Measurements from ENCODE around the gene TCF23. TPM values are rescaled to one million over a fixed set of nuclear protein-coding genes. Genes with fewer than 3 reads are reported as not detected.

Gene TCF23
- total and polyA plus RNA-seq, 2 of the 8 experiments (the other 6 are each of a cell fraction or from before 2014, with no cell fraction given) = 0.02 TPM; not detected in 1

DNA sequence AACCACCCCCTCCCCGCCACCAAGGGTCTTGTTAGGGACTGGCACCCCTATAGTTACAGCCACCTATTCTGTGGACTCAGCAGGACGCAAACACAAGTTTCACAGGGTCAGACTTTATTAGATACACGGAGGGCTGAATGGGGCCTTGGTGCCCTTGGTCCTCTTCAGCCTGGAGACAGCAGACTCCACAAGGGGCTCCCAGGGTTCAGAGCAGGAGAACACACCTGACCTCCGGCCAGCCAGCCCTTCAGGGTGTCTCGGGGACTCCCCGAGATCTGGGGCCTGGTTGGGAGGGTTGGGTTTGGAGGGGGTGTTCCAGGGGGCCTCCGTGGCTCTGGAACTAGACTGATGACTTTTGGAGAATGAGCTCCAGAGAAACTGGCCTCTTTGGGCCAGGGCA, 12.1 kb upstream of the TCF23 start:
- Histone ChIP-seq H3K4me2 (ENCODE audit: insufficient read depth in 1 of 2, low read depth in 2 of 2, low read length in 2 of 2) (no peak overlapping the region), H3K4ac (replicated peaks; ENCODE audit: insufficient read length, low read depth, low read length) (no peak overlapping the region), H3K36me3 (ENCODE audit: control insufficient read depth in 2 of 4, insufficient read depth in 4 of 4, low read length in 3 of 4) (peaks cover 0 to 6% (median 3%) of the 10 kb centered on the region in 4 experiments; a peak in 5 of 8 replicates), H4K8ac (ENCODE audit: extremely low read depth, insufficient read depth, low read length) (no peak overlapping the region), H3K23ac (ENCODE audit: insufficient read length) (no peak overlapping the region), H3K18ac (ENCODE audit: extremely low read depth, low read length) (no peak overlapping the region), H3K56ac (replicated peaks; ENCODE audit: insufficient read length, low read depth, low read length) (no peak overlapping the region), H4K20me1 (replicated peaks in 1 of 2; ENCODE audit: control insufficient read depth in 1 of 2, insufficient read depth in 2 of 2, low read length in 2 of 2) (peaks cover 5 to 9% of the 10 kb centered on the region in 2 experiments), H3K27ac (ENCODE audit: low read depth, low read length) (no peak overlapping the region), H3K79me2 (ENCODE audit: control insufficient read depth in 1 of 2, insufficient read depth in 2 of 2, low read length in 2 of 2) (peaks cover 0 to 15% of the 10 kb centered on the region in 2 experiments; a peak in 2 of 4 replicates), H3K23me2 (ENCODE audit: low read depth, low read length) (peaks cover 2% of the 10 kb centered on the region; the same call in 1 of the 2 replicates), H2BK12ac (ENCODE audit: low read depth, low read length) (no peak overlapping the region), H2BK5ac (ENCODE audit: low read depth, low read length) (no peak overlapping the region), H3K79me1 (ENCODE audit: low read depth, low read length) (peaks cover 4% of the 10 kb centered on the region), H4K91ac (replicated peaks; ENCODE audit: insufficient read length, low read length) (no peak overlapping the region), H3K4me1 (replicated peaks in 1 of 4; ENCODE audit: control insufficient read depth in 3 of 4, insufficient read depth in 4 of 4, low read length in 3 of 4) (peaks cover 0 to 4% (median 3%) of the 10 kb centered on the region in 4 experiments; a peak in 5 of 7 replicates), H4K5ac (ENCODE audit: insufficient read length, low read depth, low read length) (no peak overlapping the region), H3K27me3 (replicated peaks in 1 of 4; ENCODE audit: control insufficient read depth in 3 of 4, extremely low read depth in 1 of 4, insufficient read depth in 3 of 4, low read length in 3 of 4) (no peaks in the 10 kb centered on the region), H3K14ac (ENCODE audit: insufficient read length) (no peak overlapping the region), H3K9me3 (ENCODE audit: insufficient read depth in 2 of 2, low read depth in 1 of 2, low read length in 1 of 2) (no peaks in the 10 kb centered on the region), H2AK5ac (ENCODE audit: low read depth, low read length) (no peak overlapping the region), H3K4me3 (ENCODE audit: extremely low read depth in 1 of 4, insufficient read depth in 2 of 4, low read depth in 3 of 4, low read length in 4 of 4) (no peak overlapping the region), H3K9ac (replicated peaks in 1 of 4; ENCODE audit: extremely low read depth in 1 of 4, low read depth in 3 of 4, low read length in 3 of 4) (no peak overlapping the region), H2BK15ac (ENCODE audit: low read length) (no peak overlapping the region), H2BK120ac (replicated peaks; ENCODE audit: low read depth, low read length) (no peak overlapping the region), H2AFZ (ENCODE audit: low read length) (no peak overlapping the region), H2BK20ac (ENCODE audit: low read length) (no peak overlapping the region)
- DNase-seq (ENCODE audit: low read depth in 1 of 2, low spot score in 2 of 2) (no peak), FAIRE-seq (no peak)
- POLR2A ChIA-PET (ENCODE audit: partially characterized antibody) = interaction anchor here (1.2 to 1.5 kb wide), 2 partner anchors 8 to 12 kb away, joined by 4 to 5 read pairs; partner anchors contain the start of gene TCF23
- CTCF ChIA-PET (ENCODE audit: partially characterized antibody) = interaction anchor here (0.6 to 3.7 kb wide), 7 partner anchors 11 to 54 kb away, joined by 3 to 11 read pairs (median 3); partner anchors contain the start of gene ABHD1
- WGBS, 2 experiments (ENCODE audit: extremely low coverage in 1 of 2, insufficient coverage in 1 of 2, insufficient read length in 1 of 2, insufficient replicate concordance in 2 of 2, low coverage in 1 of 2, low lambda C conversion rate in 2 of 2, missing lambda C conversion rate in 1 of 2) = 90% methylated on average over 7 of the region's 7 CpGs; no CpG with 5 or more reads in 1 of the 2 experiments
- TF ChIP-seq SAP30 (IDR thresholded peaks at IDR 0.05; ENCODE audit: insufficient read depth, insufficient replicate concordance, low read length) = no peak
- TF ChIP-seq KDM5A (IDR thresholded peaks at IDR 0.05; ENCODE audit: low read length) = no peak
- no peak for TF ChIP-seq PHF8 (conservative IDR thresholded peaks at IDR 0.05; ENCODE audit: low read depth, low read length)
